PC-3 (cell line): Measurements from ENCODE around the gene DCAF5. TPM values are rescaled to one million over a fixed set of nuclear protein-coding genes. Genes with fewer than 3 reads are reported as not detected.
"Not testable (repeated sequence)": the region's sequence is repeated elsewhere in the genome, so short reads cannot be mapped to it uniquely, and the experiment has no call there.

Experiments
- ATAC-seq: fragments of 200-7000 bp; cut with Tn5 transposase; 2 replicates; pipeline ENCODE4 v1.9.1; 2020; ENCODE audit warnings: mild to moderate bottlenecking, moderate library complexity
- BruUV-seq: library from RNA; stranded (reverse); fragments of 400-500 nt; replicated peaks from 2 replicates; lab custom pipeline; 2021; lab: Mats Ljungman, UMichigan
- CTCF ChIA-PET: fragments of 300-600 bp; sonication (Branson Sonifier 250); formaldehyde crosslinking; loops from one replicate; lab custom pipeline; 2022; ENCODE audit warnings: antibody characterized with exemption; lab: Charles Lee
- POLR2A ChIA-PET: fragments of 300-600 bp; sonication (Branson Sonifier 250); formaldehyde crosslinking; loops from one replicate; lab custom pipeline; 2022; ENCODE audit warnings: antibody characterized with exemption; ENCODE audit not compliant: unreplicated experiment; lab: Charles Lee
- DNase-seq: peaks from one replicate; pipeline ENCODE4 v3.0.0-alpha.2; 2015
- H2AFZ ChIP-seq: fragments of 300-600 bp; sonication (generic); 2 replicates; pipeline ENCODE4 v1.6.0; 2016; ENCODE audit warnings: antibody characterized with exemption, low read length
- H3F3A ChIP-seq: fragments of 300-600 bp; sonication (generic); one replicate; pipeline ENCODE4 v1.6.0; 2017; ENCODE audit warnings: antibody characterized with exemption, low read length, control low read depth, mild to moderate bottlenecking; ENCODE audit not compliant: unreplicated experiment
- H3K27ac ChIP-seq: fragments of 300-600 bp; sonication (generic); 2 replicates; pipeline ENCODE4 v1.5.1; 2016; ENCODE audit warnings: mild to moderate bottlenecking, low read length
- H3K27me3 ChIP-seq: fragments of 300-600 bp; sonication (generic); 2 replicates; pipeline ENCODE4 v1.6.1; 2016; ENCODE audit warnings: low read length, mixed read lengths
- H3K36me3 ChIP-seq: fragments of 300-600 bp; sonication (generic); 2 replicates; pipeline ENCODE4 v1.6.1; 2016; ENCODE audit warnings: low read depth, mixed run types, low read length, mixed read lengths
- H3K4me1 ChIP-seq: fragments of 300-600 bp; sonication (generic); 2 replicates; pipeline ENCODE4 v1.5.1; 2016; ENCODE audit warnings: low read length; ENCODE audit not compliant: insufficient read depth
- H3K4me2 ChIP-seq: fragments of 300-600 bp; sonication (generic); 2 replicates; pipeline ENCODE4 v1.6.0; 2016; ENCODE audit warnings: low read length
- H3K4me3 ChIP-seq: fragments of 300-600 bp; sonication (generic); 2 replicates; pipeline ENCODE4 v1.5.1; 2016; ENCODE audit warnings: mild to moderate bottlenecking, low read length, mixed read lengths
- H3K79me2 ChIP-seq: fragments of 300-600 bp; sonication (generic); 2 replicates; pipeline ENCODE4 v1.6.1; 2017; ENCODE audit warnings: low read length, mixed read lengths
- H3K9ac ChIP-seq: fragments of 300-600 bp; sonication (generic); 2 replicates; pipeline ENCODE4 v1.6.0; 2016; ENCODE audit warnings: mild to moderate bottlenecking, low read length
- H3K9me2 ChIP-seq: fragments of 300-600 bp; sonication (generic); replicated peaks from 2 replicates; pipeline ENCODE4 v1.6.1; 2016; ENCODE audit warnings: mixed run types, low read length, mixed read lengths
- H3K9me3 ChIP-seq: fragments of 300-600 bp; sonication (generic); 2 replicates; pipeline ENCODE4 v1.6.1; 2016; ENCODE audit warnings: low read length, mixed read lengths
- H4K20me1 ChIP-seq: fragments of 300-600 bp; sonication (generic); 2 replicates; pipeline ENCODE4 v1.6.1; 2016; ENCODE audit warnings: low read length, mixed read lengths
- EZH2 ChIP-seq: fragments of 300-600 bp; sonication (generic); IDR thresholded peaks from one replicate; pipeline ENCODE4 v1.6.1; 2017; ENCODE audit warnings: antibody characterized with exemption, mild to moderate bottlenecking, low read length; ENCODE audit not compliant: unreplicated experiment
- EZH2phosphoT487 ChIP-seq: fragments of 300-600 bp; sonication (generic); IDR thresholded peaks from 2 replicates; pipeline ENCODE4 v1.6.1; 2018; ENCODE audit warnings: mild to moderate bottlenecking, antibody characterized with exemption, low read length, borderline replicate concordance
- intact Hi-C: fragments of 100-400 bp; cut with micrococcal nuclease; formaldehyde crosslinking; loops from 2 replicates; pipeline ENCODE4 v1.9.0; 2023
- total RNA-seq: library from RNA; depleted of rRNA; stranded (reverse); fragments of >200 nt; gene quantifications from 2 replicates; pipeline ENCODE4 v1.2.3, GENCODE V29; 2014
- TF ChIP-seq, protein P1 (sequence below): fragments of 300-600 bp; sonication (generic); conservative IDR thresholded peaks from 2 replicates; pipeline ENCODE4 v1.5.1; 2017; ENCODE audit warnings: antibody characterized with exemption, low read depth, mild to moderate bottlenecking, low read length

DCAF5 gene
- total RNA-seq, 1 experiment from 2014 or later = 17.5 TPM

DNA sequence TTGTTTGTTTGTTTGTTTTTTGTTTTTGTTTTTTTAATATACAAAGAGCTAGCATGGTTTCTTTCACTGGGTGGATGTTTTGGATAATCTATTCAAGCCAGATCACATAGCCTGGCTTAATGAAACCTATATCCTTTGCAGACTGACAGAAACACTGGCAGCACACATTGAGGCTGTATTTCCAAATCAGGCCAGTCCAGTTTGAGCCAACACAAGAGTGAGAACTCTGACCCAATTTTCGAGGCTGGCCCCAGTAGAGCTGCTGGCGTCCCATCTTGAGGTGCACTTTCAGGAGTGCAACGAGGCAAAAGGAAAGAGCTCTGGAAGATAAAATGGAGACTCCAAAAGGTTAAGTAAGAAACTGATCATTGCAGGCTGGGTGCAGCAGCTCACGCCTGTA lies 129.9 kb downstream of the DCAF5 start:
- BruUV-seq = no TSS peak
- H3K9me3 ChIP-seq = no peaks in the 10 kb centered on the region
- no peaks in the 10 kb centered on the region for H3K79me2 ChIP-seq
- no peaks in the 10 kb centered on the region for H3K4me1 ChIP-seq
- H3K27me3 ChIP-seq = no peaks in the 10 kb centered on the region
- no peak overlapping the region for H3K4me2 ChIP-seq
- H2AFZ ChIP-seq = no peak overlapping the region
- H3K9ac ChIP-seq = no peak overlapping the region
- ChIA-PET CTCF (no interaction called here), POLR2A (interaction anchor here (0.7 kb wide), 1 partner anchor 85 kb away, joined by 3 read pairs; no protein-coding TSS in a partner anchor)
- no peaks in the 10 kb centered on the region for H3F3A ChIP-seq
- no peaks in the 10 kb centered on the region for H3K9me2 ChIP-seq
- intact Hi-C loops = no loop called here
- no peak for ATAC-seq
- H3K4me3 ChIP-seq = no peak overlapping the region
- no peaks in the 10 kb centered on the region for H4K20me1 ChIP-seq
- DNase-seq = no peak
- no peaks in the 10 kb centered on the region for H3K36me3 ChIP-seq
- no peak for TF ChIP-seq EZH2
- TF ChIP-seq, protein P1, sequence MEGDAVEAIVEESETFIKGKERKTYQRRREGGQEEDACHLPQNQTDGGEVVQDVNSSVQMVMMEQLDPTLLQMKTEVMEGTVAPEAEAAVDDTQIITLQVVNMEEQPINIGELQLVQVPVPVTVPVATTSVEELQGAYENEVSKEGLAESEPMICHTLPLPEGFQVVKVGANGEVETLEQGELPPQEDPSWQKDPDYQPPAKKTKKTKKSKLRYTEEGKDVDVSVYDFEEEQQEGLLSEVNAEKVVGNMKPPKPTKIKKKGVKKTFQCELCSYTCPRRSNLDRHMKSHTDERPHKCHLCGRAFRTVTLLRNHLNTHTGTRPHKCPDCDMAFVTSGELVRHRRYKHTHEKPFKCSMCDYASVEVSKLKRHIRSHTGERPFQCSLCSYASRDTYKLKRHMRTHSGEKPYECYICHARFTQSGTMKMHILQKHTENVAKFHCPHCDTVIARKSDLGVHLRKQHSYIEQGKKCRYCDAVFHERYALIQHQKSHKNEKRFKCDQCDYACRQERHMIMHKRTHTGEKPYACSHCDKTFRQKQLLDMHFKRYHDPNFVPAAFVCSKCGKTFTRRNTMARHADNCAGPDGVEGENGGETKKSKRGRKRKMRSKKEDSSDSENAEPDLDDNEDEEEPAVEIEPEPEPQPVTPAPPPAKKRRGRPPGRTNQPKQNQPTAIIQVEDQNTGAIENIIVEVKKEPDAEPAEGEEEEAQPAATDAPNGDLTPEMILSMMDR = no peak
- TF ChIP-seq EZH2phosphoT487 = no peak
- H3K27ac ChIP-seq = no peak overlapping the region

DNA sequence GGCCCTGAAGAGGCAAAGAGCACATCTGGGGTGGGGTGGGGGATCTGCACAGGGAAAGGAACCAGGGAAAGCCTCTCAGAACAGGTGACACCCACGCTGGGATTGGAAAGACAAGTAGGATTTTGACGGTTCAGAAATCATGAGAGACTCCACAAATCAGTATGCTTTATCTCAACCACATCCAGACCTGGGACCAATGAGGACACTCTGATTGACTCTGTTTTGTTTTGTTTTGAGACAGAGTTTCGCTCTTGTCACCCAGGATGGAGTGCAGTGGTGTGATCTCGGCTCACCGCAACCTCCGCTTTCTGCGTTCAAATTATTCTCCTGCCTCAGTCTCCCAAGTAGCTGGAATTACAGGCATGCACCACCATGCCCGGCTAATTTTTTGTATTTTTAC lies 130.8 kb downstream of the DCAF5 start:
- H3K4me1 ChIP-seq, POLR2A ChIA-PET, BruUV-seq: not testable (repeated sequence)

DNA sequence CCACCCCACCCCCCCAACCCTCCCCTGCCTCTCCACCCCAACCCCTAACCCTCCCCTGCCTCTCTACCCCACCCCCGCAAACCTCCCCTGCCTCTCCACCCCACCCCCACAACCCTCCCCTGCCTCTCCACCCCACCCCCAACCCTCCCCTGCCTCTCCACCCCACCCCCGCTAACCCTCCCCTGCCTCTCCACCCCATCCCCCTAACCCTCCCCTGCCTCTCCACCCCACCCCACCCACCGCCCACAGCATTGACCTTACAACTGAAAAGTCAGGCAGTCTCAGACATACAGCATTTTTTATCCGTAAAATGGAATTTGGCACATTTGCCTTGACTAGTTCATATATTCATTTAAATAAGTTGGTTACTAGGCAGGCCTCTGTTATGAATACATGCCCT lies 135.2 kb downstream of the DCAF5 start:
- BruUV-seq = no TSS peak
- no peaks in the 10 kb centered on the region for H3F3A ChIP-seq
- H3K9me2 ChIP-seq = no peaks in the 10 kb centered on the region
- H3K36me3 ChIP-seq = no peaks in the 10 kb centered on the region
- intact Hi-C loops = no loop called here
- no peaks in the 10 kb centered on the region for H3K9me3 ChIP-seq
- H3K27me3 ChIP-seq = no peaks in the 10 kb centered on the region
- H2AFZ ChIP-seq = no peak overlapping the region
- ATAC-seq (no peak), DNase-seq (no peak)
- peaks cover 18% of the 10 kb centered on the region for H3K4me1 ChIP-seq
- no peaks in the 10 kb centered on the region for H3K79me2 ChIP-seq
- no peak overlapping the region for H3K4me2 ChIP-seq
- CTCF ChIA-PET = no interaction called here
- no peak overlapping the region for H3K27ac ChIP-seq
- H3K4me3 ChIP-seq = no peak overlapping the region
- POLR2A ChIA-PET = interaction anchor here (0.7 kb wide), 1 partner anchor 88 kb away, joined by 4 read pairs; no protein-coding TSS in a partner anchor
- TF ChIP-seq, protein P1 = no peak
- TF ChIP-seq EZH2 = no peak
- no peak for TF ChIP-seq EZH2phosphoT487
- H3K9ac ChIP-seq = no peak overlapping the region
- H4K20me1 ChIP-seq = no peaks in the 10 kb centered on the region

More for the DNA sequence above, 130.8 kb downstream of the DCAF5 start:
- H4K20me1 ChIP-seq, H3K27me3 ChIP-seq, H3K27ac ChIP-seq, CTCF ChIA-PET, H3K4me2 ChIP-seq, H3K36me3 ChIP-seq, H3F3A ChIP-seq, H3K79me2 ChIP-seq, H2AFZ ChIP-seq, ATAC-seq, H3K4me3 ChIP-seq, H3K9ac ChIP-seq, H3K9me2 ChIP-seq, H3K9me3 ChIP-seq, DNase-seq, intact Hi-C loops: not testable (repeated sequence)
